CD14-positive monocyte (primary cell): ENCODE results near the gene VARS2. TPM values are rescaled to one million over a fixed set of nuclear protein-coding genes. Genes with fewer than 3 reads are reported as not detected.

Experiments used
- DNase-seq, 3 donors: peaks; one replicate each; pipeline ENCODE4 v3.0.0-alpha.2; 2011 to 2022
- H2AFZ ChIP-seq: 2 replicates; pipeline ENCODE4 v1.6.0; 2012; ENCODE audit warnings: mild to moderate bottlenecking, low read depth, low read length, inconsistent platforms; ENCODE audit not compliant: insufficient read depth, poor library complexity, severe bottlenecking
- H3K27ac ChIP-seq, 2 donors: 1 replicate in 1 of 2; 2 replicates in 1 of 2; pipeline ENCODE4 v1.5.1; 2012 to 2013; ENCODE audit warnings: low read length in 2 of 2, control low read depth in 1 of 2, inconsistent platforms in 1 of 2, low read depth in 1 of 2, mild to moderate bottlenecking in 1 of 2
- H3K27me3 ChIP-seq, 2 donors: one replicate each; pipeline versions ENCODE4 v1.6.0 to v1.6.1; 2011 to 2013; ENCODE audit warnings: low read length in 2 of 2; ENCODE audit not compliant: control insufficient read depth in 2 of 2, insufficient read depth in 2 of 2
- H3K36me3 ChIP-seq, 2 donors: replicated peaks in 1 of 2; 1 replicate in 1 of 2; 2 replicates in 1 of 2; pipeline versions ENCODE4 v1.5.1 to v1.6.1; 2012 to 2013; ENCODE audit warnings: low read length in 2 of 2, control low read depth in 1 of 2, inconsistent platforms in 1 of 2, mild to moderate bottlenecking in 1 of 2; ENCODE audit not compliant: insufficient read depth in 2 of 2, control insufficient read depth in 1 of 2
- H3K4me1 ChIP-seq, 2 donors: 1 replicate in 1 of 2; 2 replicates in 1 of 2; pipeline versions ENCODE4 v1.5.1 to v1.6.1; 2012 to 2013; ENCODE audit warnings: low read length in 2 of 2, control low read depth in 1 of 2, inconsistent platforms in 1 of 2, mild to moderate bottlenecking in 1 of 2, moderate library complexity in 1 of 2; ENCODE audit not compliant: insufficient read depth in 2 of 2, control insufficient read depth in 1 of 2
- H3K4me2 ChIP-seq: replicated peaks from 2 replicates; pipeline ENCODE3; 2012; ENCODE audit warnings: low read length, moderate library complexity, mild to moderate bottlenecking; ENCODE audit not compliant: poor library complexity, severe bottlenecking; ENCODE audit errors: extremely low read depth
- H3K4me3 ChIP-seq, 3 experiments: fragments of 200-600 bp in 1 of 3; sonication (generic) in 1 of 3; replicated peaks in 1 of 3; 1 replicate in 2 of 3; 2 replicates in 1 of 3; pipeline ENCODE4 v1.5.1; 2011 to 2013; ENCODE audit warnings: low read length in 3 of 3, mild to moderate bottlenecking in 3 of 3, control low read depth in 2 of 3, low read depth in 2 of 3, inconsistent platforms in 1 of 3, moderate library complexity in 1 of 3
- H3K79me2 ChIP-seq: 2 replicates; pipeline ENCODE4 v1.6.0; 2012; ENCODE audit warnings: mild to moderate bottlenecking, control low read depth, inconsistent platforms, low read length, moderate library complexity; ENCODE audit not compliant: insufficient read depth
- H3K9ac ChIP-seq: 2 replicates; pipeline ENCODE4 v1.6.0; 2017; ENCODE audit warnings: low read length, mild to moderate bottlenecking; ENCODE audit not compliant: insufficient read depth, poor library complexity, severe bottlenecking
- H3K9me3 ChIP-seq, 2 donors: replicated peaks in 1 of 2; 1 replicate in 1 of 2; 2 replicates in 1 of 2; pipeline versions ENCODE4 v1.5.1 to v1.6.1; 2012 to 2013; ENCODE audit warnings: low read length in 2 of 2, control low read depth in 1 of 2; ENCODE audit not compliant: control insufficient read depth in 1 of 2, insufficient read depth in 1 of 2
- H4K20me1 ChIP-seq: 2 replicates; pipeline ENCODE4 v1.6.0; 2012; ENCODE audit warnings: mild to moderate bottlenecking, low read length, control low read depth, moderate library complexity; ENCODE audit not compliant: insufficient read depth
- H3K27ac Mint-ChIP-seq, 7 donors: one replicate each; pipeline ENCODE4 v1.8.0; 2020; ENCODE audit warnings: mild to moderate bottlenecking in 7 of 7, mixed read lengths in 7 of 7, moderate library complexity in 6 of 7, inconsistent platforms in 2 of 7
- H3K27me3 Mint-ChIP-seq, 3 donors: one replicate each; pipeline ENCODE4 v1.8.0; 2021 to 2022; ENCODE audit warnings: low read depth in 3 of 3, mild to moderate bottlenecking in 3 of 3, mixed read lengths in 3 of 3, moderate library complexity in 3 of 3, inconsistent platforms in 1 of 3
- H3K36me3 Mint-ChIP-seq, 2 donors: one replicate each; pipeline ENCODE4 v1.8.0; 2020; ENCODE audit warnings: mixed read lengths in 2 of 2, inconsistent platforms in 1 of 2, mild to moderate bottlenecking in 1 of 2
- H3K4me1 Mint-ChIP-seq: one replicate; pipeline ENCODE4 v1.8.0; 2020; ENCODE audit warnings: mild to moderate bottlenecking, mixed read lengths
- H3K4me3 Mint-ChIP-seq, 2 donors: one replicate each; pipeline ENCODE4 v1.8.0; 2020; ENCODE audit warnings: mild to moderate bottlenecking in 2 of 2, mixed read lengths in 2 of 2, moderate library complexity in 1 of 2
- H3K9me3 Mint-ChIP-seq, 7 donors: one replicate each; pipeline ENCODE4 v1.8.0; 2020 to 2022; ENCODE audit warnings: mixed read lengths in 7 of 7, mild to moderate bottlenecking in 6 of 7, moderate library complexity in 6 of 7, inconsistent platforms in 2 of 7
- CTCF ChIP-seq: fragments of 200-600 bp; IDR thresholded peaks from one replicate; pipeline ENCODE4 v1.8.0; 2022; ENCODE audit warnings: antibody characterized with exemption, mild to moderate bottlenecking
- WGBS: methylation state at CpG from one replicate; pipeline ENCODE4 v1.1.5; 2013; ENCODE audit warnings: missing lambda C conversion rate; ENCODE audit not compliant: insufficient coverage; 5-methylcytosine and 5-hydroxymethylcytosine counted together
- intact Hi-C, 2 donors: fragments of 100-400 bp; cut with micrococcal nuclease; formaldehyde crosslinking; loops; one replicate each; pipeline versions ENCODE4 v1.15.0 to v1.15.1; 2023
- polyA plus RNA-seq, 3 donors: library from polyadenylated mRNA; depleted of rRNA in 1 of 3; unstranded in 2 of 3; stranded (reverse) in 1 of 3; fragments of 300-500 nt in 2 of 3; fragments of >200 nt in 1 of 3; fragmentation: Illumina TruSeq in 2 of 3; gene quantifications; 1 replicate in 2 of 3; 2 replicates in 1 of 3; pipeline ENCODE4 v1.2.3, GENCODE V29; 2012 to 2021

Gene VARS2
- polyA plus RNA-seq, 3 donors, result 7.6 to 15.5 (median 8.1) TPM

- Histone ChIP-seq H4K20me1 (no peaks in the 10 kb centered on the region), H3K9me3 (no peaks in the 10 kb centered on the region), H3K9ac (no peak overlapping the region), H3K4me3 (no peak overlapping the region), H2AFZ (no peak overlapping the region), H3K4me2 (no peak overlapping the region), H3K27me3 (peaks cover 4 to 42% of the 10 kb centered on the region in 2 donors), H3K27ac (no peak overlapping the region), H3K79me2 (no peaks in the 10 kb centered on the region), H3K36me3 (no peaks in the 10 kb centered on the region), H3K4me1 (peaks cover 19 to 20% of the 10 kb centered on the region in 2 donors)
- no peak for TF ChIP-seq CTCF
- peaks cover 0 to 5% (median 0%) of the 10 kb centered on the region in 7 donors for H3K9me3 Mint-ChIP-seq
- no peak overlapping the region for H3K27ac Mint-ChIP-seq
- no peak overlapping the region for H3K4me3 Mint-ChIP-seq
- no peak for DNase-seq
- H3K36me3 Mint-ChIP-seq, result peaks cover 0 to 5% of the 10 kb centered on the region in 2 donors
- H3K4me1 Mint-ChIP-seq, result peaks cover 28% of the 10 kb centered on the region
- 91% methylated on average over 15 of the region's 16 CpGs for WGBS
- intact Hi-C loops, result loop anchor here in 1 of 2 donors (5.0 kb wide), 1 partner anchor 38 kb away; no protein-coding TSS in a partner anchor
- H3K27me3 Mint-ChIP-seq, result peaks cover 32 to 46% (median 33%) of the 10 kb centered on the region in 3 donors
These were observed 33.3 kb upstream of the VARS2 start for GRCh38 chr6:30880698-30881252.

- no peak overlapping the region for H3K4me3 Mint-ChIP-seq
- H3K4me2 ChIP-seq, result no peak overlapping the region
- H3K4me1 ChIP-seq, result peaks cover 19 to 20% of the 10 kb centered on the region in 2 donors
- H3K79me2 ChIP-seq, result no peaks in the 10 kb centered on the region
- H3K9me3 Mint-ChIP-seq, result peaks cover 0 to 5% (median 0%) of the 10 kb centered on the region in 7 donors
- H3K4me1 Mint-ChIP-seq, result peaks cover 31% of the 10 kb centered on the region
- no peaks in the 10 kb centered on the region for H4K20me1 ChIP-seq
- no peaks in the 10 kb centered on the region for H3K36me3 ChIP-seq
- no peaks in the 10 kb centered on the region for H3K9me3 ChIP-seq
- peaks cover 38 to 54% (median 40%) of the 10 kb centered on the region in 3 donors for H3K27me3 Mint-ChIP-seq
- no peak overlapping the region for H3K4me3 ChIP-seq
- no peak overlapping the region for H3K27ac ChIP-seq
- intact Hi-C loops, result loop anchor here in 1 of 2 donors (5.0 kb wide), 1 partner anchor 39 kb away; no protein-coding TSS in a partner anchor
- no peak for TF ChIP-seq CTCF
- peaks cover 4 to 50% of the 10 kb centered on the region in 2 donors for H3K27me3 ChIP-seq
- H3K27ac Mint-ChIP-seq, result peak overlapping the region in 3 of 7 donors; percentile 5 to 33 (median 22)
- H2AFZ ChIP-seq, result no peak overlapping the region
- peaks cover 0 to 5% of the 10 kb centered on the region in 2 donors for H3K36me3 Mint-ChIP-seq
- WGBS, result 95% methylated on average over 8 of the region's 14 CpGs
- no peak for DNase-seq
- H3K9ac ChIP-seq, result no peak overlapping the region
These were observed 32.4 kb upstream of the VARS2 start for GRCh38 chr6:30881392-30882203.
